PC-3 (cell line): Measurements from ENCODE around the gene GABRP. TPM values are rescaled to one million over a fixed set of nuclear protein-coding genes. Genes with fewer than 3 reads are reported as not detected.

Experiments
- ATAC-seq: fragments of 200-7000 bp; cut with Tn5 transposase; 2 replicates; pipeline ENCODE4 v1.9.1; 2020; ENCODE audit warnings: mild to moderate bottlenecking, moderate library complexity
- BruUV-seq: library from RNA; stranded (reverse); fragments of 400-500 nt; replicated peaks from 2 replicates; lab custom pipeline; 2021; lab: Mats Ljungman, UMichigan
- CTCF ChIA-PET: fragments of 300-600 bp; sonication (Branson Sonifier 250); formaldehyde crosslinking; loops from one replicate; lab custom pipeline; 2022; ENCODE audit warnings: antibody characterized with exemption; lab: Charles Lee
- POLR2A ChIA-PET: fragments of 300-600 bp; sonication (Branson Sonifier 250); formaldehyde crosslinking; loops from one replicate; lab custom pipeline; 2022; ENCODE audit warnings: antibody characterized with exemption; ENCODE audit not compliant: unreplicated experiment; lab: Charles Lee
- DNase-seq: peaks from one replicate; pipeline ENCODE4 v3.0.0-alpha.2; 2015
- H2AFZ ChIP-seq: fragments of 300-600 bp; sonication (generic); 2 replicates; pipeline ENCODE4 v1.6.0; 2016; ENCODE audit warnings: antibody characterized with exemption, low read length
- H3F3A ChIP-seq: fragments of 300-600 bp; sonication (generic); one replicate; pipeline ENCODE4 v1.6.0; 2017; ENCODE audit warnings: antibody characterized with exemption, low read length, control low read depth, mild to moderate bottlenecking; ENCODE audit not compliant: unreplicated experiment
- H3K27ac ChIP-seq: fragments of 300-600 bp; sonication (generic); 2 replicates; pipeline ENCODE4 v1.5.1; 2016; ENCODE audit warnings: mild to moderate bottlenecking, low read length
- H3K27me3 ChIP-seq: fragments of 300-600 bp; sonication (generic); 2 replicates; pipeline ENCODE4 v1.6.1; 2016; ENCODE audit warnings: low read length, mixed read lengths
- H3K36me3 ChIP-seq: fragments of 300-600 bp; sonication (generic); 2 replicates; pipeline ENCODE4 v1.6.1; 2016; ENCODE audit warnings: low read depth, mixed run types, low read length, mixed read lengths
- H3K4me1 ChIP-seq: fragments of 300-600 bp; sonication (generic); 2 replicates; pipeline ENCODE4 v1.5.1; 2016; ENCODE audit warnings: low read length; ENCODE audit not compliant: insufficient read depth
- H3K4me2 ChIP-seq: fragments of 300-600 bp; sonication (generic); 2 replicates; pipeline ENCODE4 v1.6.0; 2016; ENCODE audit warnings: low read length
- H3K4me3 ChIP-seq: fragments of 300-600 bp; sonication (generic); 2 replicates; pipeline ENCODE4 v1.5.1; 2016; ENCODE audit warnings: mild to moderate bottlenecking, low read length, mixed read lengths
- H3K79me2 ChIP-seq: fragments of 300-600 bp; sonication (generic); 2 replicates; pipeline ENCODE4 v1.6.1; 2017; ENCODE audit warnings: low read length, mixed read lengths
- H3K9ac ChIP-seq: fragments of 300-600 bp; sonication (generic); 2 replicates; pipeline ENCODE4 v1.6.0; 2016; ENCODE audit warnings: mild to moderate bottlenecking, low read length
- H3K9me2 ChIP-seq: fragments of 300-600 bp; sonication (generic); replicated peaks from 2 replicates; pipeline ENCODE4 v1.6.1; 2016; ENCODE audit warnings: mixed run types, low read length, mixed read lengths
- H3K9me3 ChIP-seq: fragments of 300-600 bp; sonication (generic); 2 replicates; pipeline ENCODE4 v1.6.1; 2016; ENCODE audit warnings: low read length, mixed read lengths
- H4K20me1 ChIP-seq: fragments of 300-600 bp; sonication (generic); 2 replicates; pipeline ENCODE4 v1.6.1; 2016; ENCODE audit warnings: low read length, mixed read lengths
- EZH2 ChIP-seq: fragments of 300-600 bp; sonication (generic); IDR thresholded peaks from one replicate; pipeline ENCODE4 v1.6.1; 2017; ENCODE audit warnings: antibody characterized with exemption, mild to moderate bottlenecking, low read length; ENCODE audit not compliant: unreplicated experiment
- EZH2phosphoT487 ChIP-seq: fragments of 300-600 bp; sonication (generic); IDR thresholded peaks from 2 replicates; pipeline ENCODE4 v1.6.1; 2018; ENCODE audit warnings: mild to moderate bottlenecking, antibody characterized with exemption, low read length, borderline replicate concordance
- intact Hi-C: fragments of 100-400 bp; cut with micrococcal nuclease; formaldehyde crosslinking; loops from 2 replicates; pipeline ENCODE4 v1.9.0; 2023
- total RNA-seq: library from RNA; depleted of rRNA; stranded (reverse); fragments of >200 nt; gene quantifications from 2 replicates; pipeline ENCODE4 v1.2.3, GENCODE V29; 2014
- TF ChIP-seq, protein P1 (sequence below): fragments of 300-600 bp; sonication (generic); conservative IDR thresholded peaks from 2 replicates; pipeline ENCODE4 v1.5.1; 2017; ENCODE audit warnings: antibody characterized with exemption, low read depth, mild to moderate bottlenecking, low read length

GABRP gene
- total RNA-seq, 1 experiment from 2014 or later: not detected

GRCh38 chr5:170750791-170751190 is 32.7 kb upstream of the GABRP start:
- ChIA-PET POLR2A (no interaction called here), CTCF (no interaction called here)
- no peak for DNase-seq
- Histone ChIP-seq H3F3A (no peaks in the 10 kb centered on the region), H3K27ac (no peak overlapping the region), H3K27me3 (no peaks in the 10 kb centered on the region), H3K9me2 (no peaks in the 10 kb centered on the region), H3K9me3 (no peaks in the 10 kb centered on the region), H2AFZ (no peak overlapping the region), H3K9ac (no peak overlapping the region), H3K4me1 (no peaks in the 10 kb centered on the region; the same call in 1 of the 2 replicates), H3K4me2 (no peak overlapping the region), H3K79me2 (no peaks in the 10 kb centered on the region), H4K20me1 (no peaks in the 10 kb centered on the region), H3K4me3 (no peak overlapping the region), H3K36me3 (no peaks in the 10 kb centered on the region)
- BruUV-seq: no TSS peak
- intact Hi-C loops: no loop called here
- no peak for ATAC-seq
- no peak for TF ChIP-seq EZH2
- TF ChIP-seq EZH2phosphoT487: no peak
- TF ChIP-seq, protein P1, sequence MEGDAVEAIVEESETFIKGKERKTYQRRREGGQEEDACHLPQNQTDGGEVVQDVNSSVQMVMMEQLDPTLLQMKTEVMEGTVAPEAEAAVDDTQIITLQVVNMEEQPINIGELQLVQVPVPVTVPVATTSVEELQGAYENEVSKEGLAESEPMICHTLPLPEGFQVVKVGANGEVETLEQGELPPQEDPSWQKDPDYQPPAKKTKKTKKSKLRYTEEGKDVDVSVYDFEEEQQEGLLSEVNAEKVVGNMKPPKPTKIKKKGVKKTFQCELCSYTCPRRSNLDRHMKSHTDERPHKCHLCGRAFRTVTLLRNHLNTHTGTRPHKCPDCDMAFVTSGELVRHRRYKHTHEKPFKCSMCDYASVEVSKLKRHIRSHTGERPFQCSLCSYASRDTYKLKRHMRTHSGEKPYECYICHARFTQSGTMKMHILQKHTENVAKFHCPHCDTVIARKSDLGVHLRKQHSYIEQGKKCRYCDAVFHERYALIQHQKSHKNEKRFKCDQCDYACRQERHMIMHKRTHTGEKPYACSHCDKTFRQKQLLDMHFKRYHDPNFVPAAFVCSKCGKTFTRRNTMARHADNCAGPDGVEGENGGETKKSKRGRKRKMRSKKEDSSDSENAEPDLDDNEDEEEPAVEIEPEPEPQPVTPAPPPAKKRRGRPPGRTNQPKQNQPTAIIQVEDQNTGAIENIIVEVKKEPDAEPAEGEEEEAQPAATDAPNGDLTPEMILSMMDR: no peak

DNA sequence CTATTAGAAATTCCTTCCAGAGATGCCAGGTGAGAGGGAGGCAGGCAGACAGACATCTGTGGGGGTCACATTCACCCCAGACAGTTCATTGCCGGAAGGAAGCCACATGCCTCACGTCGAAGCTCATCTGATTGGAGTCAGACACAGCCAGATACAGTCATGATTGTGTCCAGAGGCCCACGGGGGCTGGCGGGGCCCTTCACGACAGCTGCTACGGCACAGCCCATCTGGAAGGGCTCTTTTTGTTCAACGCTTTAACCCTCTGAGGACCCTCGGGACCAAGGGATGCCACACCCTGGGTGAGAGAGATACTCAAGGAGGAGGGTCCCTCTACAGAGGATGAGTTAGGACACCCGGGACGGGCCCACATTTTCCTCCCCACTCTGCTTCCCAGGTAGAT is 31.9 kb upstream of the GABRP start:
- no peaks in the 10 kb centered on the region for H3K9me2 ChIP-seq
- intact Hi-C loops: no loop called here
- no peak overlapping the region for H3K27ac ChIP-seq
- TF ChIP-seq EZH2phosphoT487: no peak
- no peak for TF ChIP-seq EZH2
- TF ChIP-seq, protein P1: no peak
- no TSS peak for BruUV-seq
- POLR2A ChIA-PET: no interaction called here
- no peaks in the 10 kb centered on the region for H4K20me1 ChIP-seq
- H3K9ac ChIP-seq: no peak overlapping the region
- no peaks in the 10 kb centered on the region for H3K79me2 ChIP-seq
- no peak overlapping the region for H3K4me2 ChIP-seq
- DNase-seq: no peak
- H3K27me3 ChIP-seq: no peaks in the 10 kb centered on the region
- H3K4me1 ChIP-seq: no peaks in the 10 kb centered on the region; the same call in 1 of the 2 replicates
- CTCF ChIA-PET: no interaction called here
- H3K4me3 ChIP-seq: no peak overlapping the region
- H3K9me3 ChIP-seq: no peaks in the 10 kb centered on the region
- no peak overlapping the region for H2AFZ ChIP-seq
- no peak for ATAC-seq
- no peaks in the 10 kb centered on the region for H3K36me3 ChIP-seq
- H3F3A ChIP-seq: no peaks in the 10 kb centered on the region

- Histone ChIP-seq H3K9me3 (no peaks in the 10 kb centered on the region), H3K27ac (no peak overlapping the region), H3K4me1 (no peaks in the 10 kb centered on the region; the same call in 1 of the 2 replicates), H3K4me2 (no peak overlapping the region), H3K9ac (no peak overlapping the region), H3K27me3 (no peaks in the 10 kb centered on the region), H3F3A (no peaks in the 10 kb centered on the region), H3K9me2 (no peaks in the 10 kb centered on the region), H3K4me3 (no peak overlapping the region), H4K20me1 (no peaks in the 10 kb centered on the region), H3K79me2 (no peaks in the 10 kb centered on the region), H3K36me3 (no peaks in the 10 kb centered on the region), H2AFZ (no peak overlapping the region)
- ChIA-PET CTCF (no interaction called here), POLR2A (no interaction called here)
- TF ChIP-seq EZH2phosphoT487 (no peak), EZH2 (no peak)
- TF ChIP-seq, protein P1: no peak
- BruUV-seq: no TSS peak
- ATAC-seq (no peak), DNase-seq (no peak)
- intact Hi-C loops: no loop called here
Measured at GRCh38 chr5:170752257-170753215, 31.0 kb upstream of the GABRP start.
